ENCODE data around the gene EPB41L4B. TPM values are rescaled to one million over a fixed set of nuclear protein-coding genes. Genes with fewer than 3 reads are reported as not detected.

EPB41L4B gene
- total and polyA plus RNA-seq, 2 of the 4 experiments (the other 2 are of a cell fraction): 0.36 to 0.54 TPM

DNA sequence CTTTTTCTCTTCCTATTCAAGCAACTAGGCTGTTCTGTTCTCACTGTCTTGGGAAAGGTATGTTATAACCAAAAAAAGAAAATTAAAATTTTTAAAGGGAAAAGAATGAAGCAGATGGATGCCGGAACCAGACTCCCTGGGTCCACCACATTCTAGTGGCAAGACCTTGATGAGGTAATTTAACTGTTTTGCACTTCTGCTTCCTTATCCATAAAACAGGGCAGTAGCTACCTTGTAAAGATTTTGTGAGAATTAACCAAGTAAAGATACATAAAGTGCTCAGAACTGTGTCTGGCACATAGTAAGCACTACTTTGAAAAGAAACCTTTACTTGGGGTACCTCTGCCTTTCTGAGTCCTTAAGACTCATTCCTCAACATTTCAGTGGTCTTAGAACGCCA, 17.0 kb downstream of the EPB41L4B start:
- 14% methylated on average over 1 of the region's 2 CpGs; no CpG with 5 or more reads in 1 of the 2 experiments for WGBS, 2 experiments (ENCODE audit: extremely low coverage in 2 of 2, insufficient read length in 1 of 2)

More for the DNA sequence above, 17.0 kb downstream of the EPB41L4B start:
- DNase-seq: no peak
- no peak overlapping the region for H4K5ac ChIP-seq (ENCODE audit: low read depth, low read length)
- no peak overlapping the region for H3K14ac ChIP-seq (replicated peaks; ENCODE audit: low read depth, low read length)
- H2AFZ ChIP-seq (replicated peaks; ENCODE audit: low read length, poor library complexity): no peak overlapping the region
- H4K8ac ChIP-seq (ENCODE audit: low read depth in 2 of 2, low read length in 2 of 2): no peak overlapping the region
- H3K9me1 ChIP-seq (ENCODE audit: insufficient read depth, low read length): no peaks in the 10 kb centered on the region
- H3K4me2 ChIP-seq (ENCODE audit: low read depth, low read length): no peak overlapping the region
- no peaks in the 10 kb centered on the region for H3K36me3 ChIP-seq (ENCODE audit: control insufficient read depth, insufficient read depth, low read length)
- H3K23ac ChIP-seq (ENCODE audit: low read depth, low read length): no peak overlapping the region
- intact Hi-C loops (cut with micrococcal nuclease): no loop called here
- TF ChIP-seq, protein P1, sequence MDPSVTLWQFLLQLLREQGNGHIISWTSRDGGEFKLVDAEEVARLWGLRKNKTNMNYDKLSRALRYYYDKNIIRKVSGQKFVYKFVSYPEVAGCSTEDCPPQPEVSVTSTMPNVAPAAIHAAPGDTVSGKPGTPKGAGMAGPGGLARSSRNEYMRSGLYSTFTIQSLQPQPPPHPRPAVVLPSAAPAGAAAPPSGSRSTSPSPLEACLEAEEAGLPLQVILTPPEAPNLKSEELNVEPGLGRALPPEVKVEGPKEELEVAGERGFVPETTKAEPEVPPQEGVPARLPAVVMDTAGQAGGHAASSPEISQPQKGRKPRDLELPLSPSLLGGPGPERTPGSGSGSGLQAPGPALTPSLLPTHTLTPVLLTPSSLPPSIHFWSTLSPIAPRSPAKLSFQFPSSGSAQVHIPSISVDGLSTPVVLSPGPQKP (IDR thresholded peaks at IDR 0.05; ENCODE audit: borderline replicate concordance, low read depth, low read length): no peak
- TF ChIP-seq, protein P2, sequence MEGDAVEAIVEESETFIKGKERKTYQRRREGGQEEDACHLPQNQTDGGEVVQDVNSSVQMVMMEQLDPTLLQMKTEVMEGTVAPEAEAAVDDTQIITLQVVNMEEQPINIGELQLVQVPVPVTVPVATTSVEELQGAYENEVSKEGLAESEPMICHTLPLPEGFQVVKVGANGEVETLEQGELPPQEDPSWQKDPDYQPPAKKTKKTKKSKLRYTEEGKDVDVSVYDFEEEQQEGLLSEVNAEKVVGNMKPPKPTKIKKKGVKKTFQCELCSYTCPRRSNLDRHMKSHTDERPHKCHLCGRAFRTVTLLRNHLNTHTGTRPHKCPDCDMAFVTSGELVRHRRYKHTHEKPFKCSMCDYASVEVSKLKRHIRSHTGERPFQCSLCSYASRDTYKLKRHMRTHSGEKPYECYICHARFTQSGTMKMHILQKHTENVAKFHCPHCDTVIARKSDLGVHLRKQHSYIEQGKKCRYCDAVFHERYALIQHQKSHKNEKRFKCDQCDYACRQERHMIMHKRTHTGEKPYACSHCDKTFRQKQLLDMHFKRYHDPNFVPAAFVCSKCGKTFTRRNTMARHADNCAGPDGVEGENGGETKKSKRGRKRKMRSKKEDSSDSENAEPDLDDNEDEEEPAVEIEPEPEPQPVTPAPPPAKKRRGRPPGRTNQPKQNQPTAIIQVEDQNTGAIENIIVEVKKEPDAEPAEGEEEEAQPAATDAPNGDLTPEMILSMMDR (conservative IDR thresholded peaks at IDR 0.05; ENCODE audit: low read depth, low read length): no peak
- TF ChIP-seq RCOR1 (IDR thresholded peaks at IDR 0.05; ENCODE audit: insufficient replicate concordance, low read length): no peak
- no peak for TF ChIP-seq MAZ (IDR thresholded peaks at IDR 0.05; ENCODE audit: borderline replicate concordance, low read depth, low read length)
- no peak for TF ChIP-seq CEBPB (IDR thresholded peaks at IDR 0.05; ENCODE audit: low read depth, low read length)
- no peaks in the 10 kb centered on the region for H3K79me1 ChIP-seq (ENCODE audit: low read depth in 1 of 2, low read length in 2 of 2)
- in situ Hi-C loops (cut with MboI; ENCODE audit: low sequenced_read_pairs): loop anchor here (25.0 kb wide), 2 partner anchors 117 to 242 kb away; no protein-coding TSS in a partner anchor
- H2AK9ac ChIP-seq (replicated peaks; ENCODE audit: low read depth, low read length, poor library complexity): no peak overlapping the region
- no peak overlapping the region for H3K56ac ChIP-seq (ENCODE audit: extremely low read depth, insufficient read depth, low read length)
- no peak overlapping the region for H2AK5ac ChIP-seq (ENCODE audit: low read depth, low read length)
- H3K9ac ChIP-seq (ENCODE audit: low read depth, low read length): no peak overlapping the region
- peaks cover 1% of the 10 kb centered on the region; the same call in 1 of the 2 replicates for H3K4me1 ChIP-seq (ENCODE audit: control insufficient read depth, insufficient read depth, low read length)
- dilution Hi-C loops (cut with HindIII; ENCODE audit: low sequenced_read_pairs, unreplicated experiment): no loop called here
- no peak overlapping the region for H3K4me3 ChIP-seq (ENCODE audit: insufficient read depth, low read depth, low read length)
- H3K27me3 ChIP-seq (ENCODE audit: control insufficient read depth, insufficient read depth, low read length): peaks cover 20% of the 10 kb centered on the region
- H2BK120ac ChIP-seq (ENCODE audit: low read depth, low read length): no peak overlapping the region
- H3K9me3 ChIP-seq (ENCODE audit: control insufficient read depth, insufficient read depth, low read length): no peaks in the 10 kb centered on the region
- no TSS peak for BruUV-seq (replicated peaks)
- no peak overlapping the region for H2BK20ac ChIP-seq (ENCODE audit: low read depth, low read length)
- no peak overlapping the region for H3K18ac ChIP-seq (ENCODE audit: low read depth, low read length)
- no peak overlapping the region for H4K91ac ChIP-seq (ENCODE audit: insufficient read depth, low read depth, low read length)
- H4K20me1 ChIP-seq (ENCODE audit: insufficient read depth, low read length): no peaks in the 10 kb centered on the region
- H2BK15ac ChIP-seq (ENCODE audit: low read depth, low read length): no peak overlapping the region
- H2BK5ac ChIP-seq (ENCODE audit: low read depth, low read length, poor library complexity, severe bottlenecking): no peak overlapping the region
- CTCF ChIA-PET: no interaction called here
- no peak overlapping the region for H3K4ac ChIP-seq (ENCODE audit: low read depth, low read length)
- no peak overlapping the region for H3K27ac ChIP-seq (ENCODE audit: insufficient read depth, low read length)
- POLR2A ChIA-PET (ENCODE audit: unreplicated experiment): no interaction called here
- no peak for ATAC-seq (ENCODE audit: low read depth)

All from IMR-90 (cell line).